Measurements from ENCODE around the gene SCAF1.

- no peak for TF ChIP-seq POLR2A (IDR thresholded peaks at IDR 0.05)
- no peak for TF ChIP-seq POLR2AphosphoS5 (IDR thresholded peaks at IDR 0.05)
Measured at GRCh38 chr19:49624967-49625910, 16.8 kb upstream of the SCAF1 start.

Data from prostate gland (tissue), 1 donor.